ENCODE results near the gene ENOX1. TPM values are rescaled to one million over a fixed set of nuclear protein-coding genes. Genes with fewer than 3 reads are reported as not detected.

Gene ENOX1
- polyA plus RNA-seq, 3 donors: 0.04 TPM; not detected in 2

- intact Hi-C loops (cut with micrococcal nuclease): no loop called here
- no peaks in the 10 kb centered on the region for H3K36me3 ChIP-seq (replicated peaks in 1 of 2; ENCODE audit: control insufficient read depth in 1 of 2, insufficient read depth in 2 of 2, low read length in 2 of 2)
- no peaks in the 10 kb centered on the region for H4K20me1 ChIP-seq (ENCODE audit: insufficient read depth, low read length)
- peak overlapping the region; percentile 82 for H3K4me2 ChIP-seq (replicated peaks; ENCODE audit: extremely low read depth, low read length, poor library complexity, severe bottlenecking)
- no peak overlapping the region for H3K9ac ChIP-seq (ENCODE audit: insufficient read depth, low read length, poor library complexity, severe bottlenecking)
- no peak overlapping the region for H2AFZ ChIP-seq (ENCODE audit: insufficient read depth, low read depth, low read length, poor library complexity, severe bottlenecking)
- Mint-ChIP-seq H3K36me3 (no peaks in the 10 kb centered on the region), H3K4me1 (peaks cover 4% of the 10 kb centered on the region), H3K27ac (no peak overlapping the region), H3K27me3 (ENCODE audit: low read depth in 3 of 3) (peaks cover 0 to 3% (median 0%) of the 10 kb centered on the region in 3 donors), H3K9me3 (peaks cover 0 to 2% (median 0%) of the 10 kb centered on the region in 7 donors), H3K4me3 (no peak overlapping the region)
- H3K27ac ChIP-seq (ENCODE audit: low read depth in 1 of 2, low read length in 2 of 2): no peak overlapping the region
- no peaks in the 10 kb centered on the region for H3K9me3 ChIP-seq (replicated peaks in 1 of 2; ENCODE audit: control insufficient read depth in 1 of 2, insufficient read depth in 1 of 2, low read length in 2 of 2)
- H3K79me2 ChIP-seq (ENCODE audit: insufficient read depth, low read length): no peaks in the 10 kb centered on the region
- H3K4me1 ChIP-seq (ENCODE audit: control insufficient read depth in 1 of 2, insufficient read depth in 2 of 2, low read length in 2 of 2): peaks cover 20 to 28% of the 10 kb centered on the region in 2 donors
- TF ChIP-seq CTCF (IDR thresholded peaks at IDR 0.05): no peak
- peak in 1 of 3 donors; percentile 14 for DNase-seq
- no peaks in the 10 kb centered on the region for H3K27me3 ChIP-seq (ENCODE audit: control insufficient read depth in 2 of 2, insufficient read depth in 2 of 2, low read length in 2 of 2)
- no CpG with 5 or more reads among the region's 1 CpG for WGBS (ENCODE audit: insufficient coverage)
- H3K4me3 ChIP-seq (replicated peaks in 1 of 3; ENCODE audit: low read depth in 2 of 3, low read length in 3 of 3): no peak overlapping the region
Measured at GRCh38 chr13:43389573-43389972, 397.2 kb downstream of the ENOX1 start.

- no peak overlapping the region for H3K4me3 Mint-ChIP-seq
- no peak overlapping the region for H3K27ac ChIP-seq (ENCODE audit: low read depth in 1 of 2, low read length in 2 of 2)
- no peaks in the 10 kb centered on the region for H4K20me1 ChIP-seq (ENCODE audit: insufficient read depth, low read length)
- no peaks in the 10 kb centered on the region for H3K36me3 ChIP-seq (replicated peaks in 1 of 2; ENCODE audit: control insufficient read depth in 1 of 2, insufficient read depth in 2 of 2, low read length in 2 of 2)
- H3K79me2 ChIP-seq (ENCODE audit: insufficient read depth, low read length): no peaks in the 10 kb centered on the region
- intact Hi-C loops (cut with micrococcal nuclease): no loop called here
- no peaks in the 10 kb centered on the region for H3K9me3 ChIP-seq (replicated peaks in 1 of 2; ENCODE audit: control insufficient read depth in 1 of 2, insufficient read depth in 1 of 2, low read length in 2 of 2)
- H3K4me2 ChIP-seq (replicated peaks; ENCODE audit: extremely low read depth, low read length, poor library complexity, severe bottlenecking): no peak overlapping the region
- H3K9ac ChIP-seq (ENCODE audit: insufficient read depth, low read length, poor library complexity, severe bottlenecking): no peak overlapping the region
- peaks cover 20 to 28% of the 10 kb centered on the region in 2 donors for H3K4me1 ChIP-seq (ENCODE audit: control insufficient read depth in 1 of 2, insufficient read depth in 2 of 2, low read length in 2 of 2)
- H3K9me3 Mint-ChIP-seq: peaks cover 0 to 1% (median 0%) of the 10 kb centered on the region in 7 donors
- 83% methylated on average over 1 of the region's 2 CpGs for WGBS (ENCODE audit: insufficient coverage)
- H2AFZ ChIP-seq (ENCODE audit: insufficient read depth, low read depth, low read length, poor library complexity, severe bottlenecking): no peak overlapping the region
- H3K27me3 ChIP-seq (ENCODE audit: control insufficient read depth in 2 of 2, insufficient read depth in 2 of 2, low read length in 2 of 2): no peaks in the 10 kb centered on the region
- no peak for DNase-seq
- TF ChIP-seq CTCF (IDR thresholded peaks at IDR 0.05): no peak
- H3K36me3 Mint-ChIP-seq: no peaks in the 10 kb centered on the region
- peak overlapping the region in 1 of 7 donors; percentile 41 for H3K27ac Mint-ChIP-seq
- peaks cover 4% of the 10 kb centered on the region for H3K4me1 Mint-ChIP-seq
- H3K27me3 Mint-ChIP-seq (ENCODE audit: low read depth in 3 of 3): peaks cover 0 to 1% (median 0%) of the 10 kb centered on the region in 3 donors
- no peak overlapping the region for H3K4me3 ChIP-seq (replicated peaks in 1 of 3; ENCODE audit: low read depth in 2 of 3, low read length in 3 of 3)
Measured at GRCh38 chr13:43388282-43389034, 398.3 kb downstream of the ENOX1 start.
